ENCODE data around the gene MORN2.

Gene MORN2

DNA sequence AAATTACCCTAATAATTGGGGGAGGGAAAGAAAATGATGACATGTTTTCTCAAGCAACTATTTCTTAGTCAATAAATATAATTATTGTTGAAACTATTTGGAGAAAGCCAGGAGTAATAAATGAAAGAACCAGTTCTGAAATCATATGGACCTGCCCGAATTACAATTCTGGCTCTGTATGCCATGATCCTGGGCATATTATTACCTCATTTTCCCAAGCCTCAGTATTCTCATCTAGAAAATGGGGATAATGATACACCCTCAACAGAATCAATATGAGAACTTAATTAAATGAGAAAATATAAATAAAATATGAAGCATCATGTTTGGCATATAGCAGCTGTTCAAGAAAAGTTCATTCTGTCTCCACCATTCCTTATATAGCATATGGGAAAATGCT lies 36.8 kb downstream of the MORN2 start:
- no peak for TF ChIP-seq GATA2 (IDR thresholded peaks at IDR 0.05; ENCODE audit: low read depth, low read length)
- TF ChIP-seq GATA3 (IDR thresholded peaks at IDR 0.05; ENCODE audit: low read depth, low read length): no peak

DNA sequence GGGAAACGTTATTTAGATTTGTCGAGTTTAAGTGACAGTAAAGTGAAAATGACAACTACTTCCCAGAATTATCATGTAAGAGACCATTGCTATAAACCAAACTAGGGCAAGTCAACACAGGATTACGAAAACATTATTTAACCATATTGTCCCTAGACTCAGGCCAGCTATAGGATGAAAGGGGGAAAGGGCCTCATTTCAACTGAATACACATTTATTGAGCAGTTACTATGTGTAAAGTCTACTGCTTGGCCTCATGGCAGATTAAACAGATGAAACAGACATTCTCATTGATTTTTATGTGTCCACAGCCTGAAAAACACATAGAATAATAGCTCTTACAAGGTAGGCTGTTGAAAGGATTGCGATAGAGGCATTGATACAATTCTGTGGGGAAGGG lies 46.6 kb downstream of the MORN2 start:
- TF ChIP-seq GATA2 (IDR thresholded peaks at IDR 0.05; ENCODE audit: low read depth, low read length): no peak
- no peak for TF ChIP-seq GATA3 (IDR thresholded peaks at IDR 0.05; ENCODE audit: low read depth, low read length)

DNA sequence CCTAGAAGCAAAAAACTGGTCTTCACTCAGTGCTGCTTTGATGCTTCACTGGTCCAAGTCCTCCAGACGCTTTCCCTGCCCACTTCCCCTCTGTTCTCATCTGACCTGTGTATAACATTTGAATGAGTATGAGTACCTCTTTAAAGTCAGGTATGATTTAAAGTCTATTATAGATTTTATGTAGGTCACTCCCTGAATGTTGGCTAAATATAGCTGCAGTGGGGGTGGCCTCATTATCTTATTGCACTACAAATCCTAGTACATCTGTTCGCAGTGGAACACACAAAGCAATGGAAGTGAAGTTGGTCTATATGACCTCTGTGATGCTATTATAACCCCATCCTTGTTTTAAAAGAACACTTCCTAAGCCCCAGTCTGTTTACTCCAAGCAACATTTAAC lies 47.1 kb downstream of the MORN2 start:
- no peak for TF ChIP-seq GATA2 (IDR thresholded peaks at IDR 0.05; ENCODE audit: low read depth, low read length)
- no peak for TF ChIP-seq GATA3 (IDR thresholded peaks at IDR 0.05; ENCODE audit: low read depth, low read length)

- no peak for TF ChIP-seq GATA3 (IDR thresholded peaks at IDR 0.05; ENCODE audit: low read depth, low read length)
- no peak for TF ChIP-seq GATA2 (IDR thresholded peaks at IDR 0.05; ENCODE audit: low read depth, low read length)
Measured at GRCh38 chr2:38925982-38926381, 50.2 kb downstream of the MORN2 start.

GRCh38 chr2:38930600-38930999 lies 54.8 kb downstream of the MORN2 start:
- TF ChIP-seq GATA3 (IDR thresholded peaks at IDR 0.05; ENCODE audit: low read depth, low read length) (0 out of 2 replicates have a peak, but pooled peaks have one; percentile 28), GATA2 (IDR thresholded peaks at IDR 0.05; ENCODE audit: low read depth, low read length) (no peak)
